GM18505 (cell line): ENCODE results near the gene CLPTM1L.
"Not testable (repeated sequence)": the region's sequence is repeated elsewhere in the genome, so short reads cannot be mapped to it uniquely, and the experiment has no call there.

Experiments
- ATAC-seq: cut with Tn5 transposase; IDR thresholded peaks from one replicate; pipeline ENCODE4 v1.9.1; 2021; ENCODE audit not compliant: unreplicated experiment
- POLR2A ChIP-seq: IDR thresholded peaks from 4 replicates; pipeline ENCODE4 v1.6.1; 2011; ENCODE audit warnings: borderline replicate concordance; ENCODE audit not compliant: insufficient read depth, insufficient read length; ENCODE audit errors: extremely low read depth

CLPTM1L gene

GRCh38 chr5:1299511-1299850, 45.4 kb downstream of the CLPTM1L start:
- no peak for ATAC-seq
- no peak for TF ChIP-seq POLR2A

GRCh38 chr5:1298723-1299510, 46.0 kb downstream of the CLPTM1L start:
- no peak for ATAC-seq
- TF ChIP-seq POLR2A, result no peak

- ATAC-seq, result no peak
- no peak for TF ChIP-seq POLR2A
Measured at GRCh38 chr5:1298067-1298551, 46.8 kb downstream of the CLPTM1L start.

GRCh38 chr5:1297243-1297642, 47.7 kb downstream of the CLPTM1L start:
- no peak for ATAC-seq
- TF ChIP-seq POLR2A, result no peak

GRCh38 chr5:1295650-1296037, 49.3 kb downstream of the CLPTM1L start:
- TF ChIP-seq POLR2A, result no peak
- ATAC-seq, result no peak

- peak; percentile 32 for ATAC-seq
- no peak for TF ChIP-seq POLR2A
Measured at GRCh38 chr5:1294835-1295649, 49.9 kb downstream of the CLPTM1L start, which contains the start of gene TERT. Gene TERT (minus strand): TSS chr5:1295068. CDS start chr5:1294989, 79 bp downstream.

- peak; percentile 17 for ATAC-seq
- no peak for TF ChIP-seq POLR2A
Measured at GRCh38 chr5:1294206-1294834, 50.6 kb downstream of the CLPTM1L start.

GRCh38 chr5:1293416-1294205, 51.3 kb downstream of the CLPTM1L start:
- TF ChIP-seq POLR2A, result no peak

GRCh38 chr5:1292846-1293415, 52.0 kb downstream of the CLPTM1L start:
- ATAC-seq, result no peak
- no peak for TF ChIP-seq POLR2A

More at GRCh38 chr5:1293416-1294205, 51.3 kb downstream of the CLPTM1L start:
- no peak for ATAC-seq

GRCh38 chr5:1292139-1292538, 52.8 kb downstream of the CLPTM1L start:
- ATAC-seq, result no peak
- no peak for TF ChIP-seq POLR2A

- ATAC-seq, result no peak
- TF ChIP-seq POLR2A, result no peak
Measured at GRCh38 chr5:1291611-1292080, 53.3 kb downstream of the CLPTM1L start.

- ATAC-seq, result not testable (repeated sequence)
Measured at GRCh38 chr5:1290956-1291355, 53.9 kb downstream of the CLPTM1L start.

- not testable (repeated sequence) for ATAC-seq
Measured at GRCh38 chr5:1289559-1289958, 55.3 kb downstream of the CLPTM1L start.
